A673 (cell line): ENCODE data around the gene CDC42BPG. TPM values are rescaled to one million over a fixed set of nuclear protein-coding genes. Genes with fewer than 3 reads are reported as not detected.

Experiments used
- BruUV-seq: library from RNA; stranded (reverse); fragments of 400-500 nt; replicated peaks from 2 replicates; lab custom pipeline; 2021; lab: Mats Ljungman, UMichigan
- CTCF ChIA-PET: fragments of 300-600 bp; sonication (Branson Sonifier 250); formaldehyde crosslinking; loops from one replicate; lab custom pipeline; 2022; ENCODE audit warnings: antibody characterized with exemption; lab: Charles Lee
- POLR2A ChIA-PET: fragments of 300-600 bp; sonication (Branson Sonifier 250); formaldehyde crosslinking; loops from one replicate; lab custom pipeline; 2022; ENCODE audit warnings: antibody characterized with exemption; ENCODE audit not compliant: low non-redundant PET; lab: Charles Lee
- DNase-seq: peaks from one replicate; pipeline ENCODE4 v3.0.0-alpha.2; 2015; ENCODE audit warnings: low spot score
- H3K27ac ChIP-seq: fragments of 200-600 bp; sonication (generic); 2 replicates; pipeline ENCODE4 v1.5.1; 2016; ENCODE audit warnings: mixed run types, low read depth, mild to moderate bottlenecking, mixed read lengths, antibody characterized with exemption, low read length; ENCODE audit not compliant: poor library complexity, severe bottlenecking
- H3K27me3 ChIP-seq: fragments of 200-600 bp; sonication (generic); replicated peaks from 2 replicates; pipeline ENCODE4 v1.6.1; 2017; ENCODE audit warnings: mixed run types, low read depth, mild to moderate bottlenecking, mixed read lengths, antibody characterized with exemption, low read length; ENCODE audit not compliant: insufficient read depth, poor library complexity
- H3K36me3 ChIP-seq: fragments of 200-600 bp; sonication (generic); 2 replicates; pipeline ENCODE4 v1.6.1; 2016; ENCODE audit warnings: mixed run types, mild to moderate bottlenecking, mixed read lengths, antibody characterized with exemption, low read length; ENCODE audit not compliant: insufficient read depth, poor library complexity, severe bottlenecking
- H3K4me1 ChIP-seq: fragments of 200-600 bp; sonication (generic); 2 replicates; pipeline ENCODE4 v1.6.1; 2017; ENCODE audit warnings: mixed run types, mild to moderate bottlenecking, mixed read lengths, antibody characterized with exemption, low read length; ENCODE audit not compliant: insufficient read depth, poor library complexity, severe bottlenecking
- H3K4me3 ChIP-seq: fragments of 200-600 bp; sonication (generic); 2 replicates; pipeline ENCODE4 v1.5.1; 2016; ENCODE audit warnings: low read depth, mixed run types, mild to moderate bottlenecking, mixed read lengths, low read length; ENCODE audit not compliant: poor library complexity, severe bottlenecking
- H3K9me3 ChIP-seq: fragments of 200-600 bp; sonication (generic); 2 replicates; pipeline ENCODE4 v1.6.1; 2016; ENCODE audit warnings: mixed run types, low read depth, mild to moderate bottlenecking, mixed read lengths, antibody characterized with exemption, low read length; ENCODE audit not compliant: poor library complexity, severe bottlenecking
- EZH2 ChIP-seq: fragments of 200-600 bp; sonication (generic); IDR thresholded peaks from 2 replicates; pipeline ENCODE4 v1.6.1; 2017; ENCODE audit warnings: borderline replicate concordance, low read depth, mild to moderate bottlenecking, mixed read lengths, antibody characterized with exemption, low read length; ENCODE audit not compliant: poor library complexity, severe bottlenecking
- intact Hi-C: fragments of 100-400 bp; cut with micrococcal nuclease; formaldehyde crosslinking; loops from one replicate; pipeline ENCODE4 v1.10.0; 2022; ENCODE audit not compliant: unreplicated experiment
- total RNA-seq: library from RNA; stranded (reverse); gene quantifications from 2 replicates; pipeline ENCODE4 v1.2.3, GENCODE V29; 2021
- TF ChIP-seq, protein P1 (sequence below): fragments of 300-800, 200-600 bp; sonication (generic); conservative IDR thresholded peaks from 2 replicates; pipeline ENCODE4 v1.5.1; 2017; ENCODE audit warnings: low read depth, mild to moderate bottlenecking, antibody characterized with exemption, low read length, moderate library complexity, mixed read lengths

CDC42BPG gene
- total RNA-seq, 1 experiment from 2014 or later, result 4.6 TPM

DNA sequence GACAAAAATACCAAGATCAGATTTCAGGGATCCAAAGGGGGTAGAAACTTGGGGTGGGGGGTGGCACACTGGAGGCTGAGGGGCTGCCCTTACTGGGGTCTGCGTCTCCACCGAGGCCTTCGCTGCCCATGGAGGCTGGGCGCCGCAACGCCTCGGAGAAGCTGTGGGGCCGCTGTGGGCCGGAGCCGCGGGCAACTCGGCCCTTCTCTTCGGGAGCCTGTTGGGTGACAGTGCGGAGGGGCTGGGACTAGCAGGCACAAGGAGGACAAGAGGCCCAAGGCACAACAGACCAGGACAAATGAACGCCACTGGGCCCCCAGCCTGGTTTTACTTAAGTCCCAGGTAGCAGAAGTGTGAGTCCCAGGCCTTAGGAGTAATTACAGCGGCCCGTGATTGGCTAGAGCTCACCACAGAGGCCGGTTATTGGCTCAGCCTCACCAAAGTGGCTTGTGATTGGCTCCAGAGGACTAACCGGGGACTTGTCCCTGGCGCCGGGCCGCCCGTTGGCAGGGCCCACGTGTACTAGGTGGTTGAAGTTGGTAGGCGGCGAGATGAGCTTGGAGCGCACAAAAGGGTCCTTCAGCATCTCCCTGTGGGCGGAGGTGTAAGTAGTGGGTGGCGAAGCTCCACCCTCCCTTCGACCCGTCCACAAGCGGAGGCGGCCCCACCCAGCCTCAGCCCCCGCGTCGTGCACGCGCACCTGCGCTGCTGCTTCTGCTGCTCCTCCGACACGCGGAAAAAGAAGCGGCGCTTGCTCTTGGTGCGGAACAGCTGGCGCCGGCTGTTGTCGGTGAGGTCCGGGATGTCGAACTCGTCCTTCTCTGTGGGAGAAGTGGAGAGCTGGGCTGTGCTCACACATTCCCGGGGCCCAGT is 17.6 kb downstream of the CDC42BPG start:
- Histone ChIP-seq H3K4me1 (no peaks in the 10 kb centered on the region), H3K4me3 (no peak overlapping the region), H3K27me3 (no peaks in the 10 kb centered on the region), H3K27ac (no peak overlapping the region), H3K9me3 (no peaks in the 10 kb centered on the region), H3K36me3 (no peaks in the 10 kb centered on the region)
- ChIA-PET POLR2A (no interaction called here), CTCF (no interaction called here)
- intact Hi-C loops, result no loop called here
- no peak for DNase-seq
- no TSS peak for BruUV-seq
- no peak for TF ChIP-seq EZH2
- TF ChIP-seq, protein P1, sequence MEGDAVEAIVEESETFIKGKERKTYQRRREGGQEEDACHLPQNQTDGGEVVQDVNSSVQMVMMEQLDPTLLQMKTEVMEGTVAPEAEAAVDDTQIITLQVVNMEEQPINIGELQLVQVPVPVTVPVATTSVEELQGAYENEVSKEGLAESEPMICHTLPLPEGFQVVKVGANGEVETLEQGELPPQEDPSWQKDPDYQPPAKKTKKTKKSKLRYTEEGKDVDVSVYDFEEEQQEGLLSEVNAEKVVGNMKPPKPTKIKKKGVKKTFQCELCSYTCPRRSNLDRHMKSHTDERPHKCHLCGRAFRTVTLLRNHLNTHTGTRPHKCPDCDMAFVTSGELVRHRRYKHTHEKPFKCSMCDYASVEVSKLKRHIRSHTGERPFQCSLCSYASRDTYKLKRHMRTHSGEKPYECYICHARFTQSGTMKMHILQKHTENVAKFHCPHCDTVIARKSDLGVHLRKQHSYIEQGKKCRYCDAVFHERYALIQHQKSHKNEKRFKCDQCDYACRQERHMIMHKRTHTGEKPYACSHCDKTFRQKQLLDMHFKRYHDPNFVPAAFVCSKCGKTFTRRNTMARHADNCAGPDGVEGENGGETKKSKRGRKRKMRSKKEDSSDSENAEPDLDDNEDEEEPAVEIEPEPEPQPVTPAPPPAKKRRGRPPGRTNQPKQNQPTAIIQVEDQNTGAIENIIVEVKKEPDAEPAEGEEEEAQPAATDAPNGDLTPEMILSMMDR, result no peak

DNA sequence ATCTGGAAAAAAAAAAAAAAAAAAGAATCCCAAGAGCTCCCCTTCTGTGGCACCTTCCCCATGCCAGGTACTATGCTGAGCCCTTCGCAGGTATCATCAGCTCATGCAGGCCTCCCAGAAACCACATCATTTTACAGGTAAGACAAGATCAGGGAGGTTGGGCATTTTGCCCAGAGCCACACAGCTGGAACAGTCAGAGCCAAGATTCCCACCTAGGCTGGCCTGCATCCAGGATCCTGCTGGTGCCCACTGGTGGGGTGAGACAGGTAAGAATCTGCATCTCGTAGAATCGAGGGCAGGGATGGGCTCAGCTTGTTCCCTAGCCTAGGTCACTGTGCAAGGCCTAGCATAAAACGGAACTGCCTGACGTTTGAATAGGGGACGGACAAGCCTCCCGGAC is 18.4 kb downstream of the CDC42BPG start:
- no peak overlapping the region for H3K4me3 ChIP-seq
- H3K4me1 ChIP-seq, result no peaks in the 10 kb centered on the region
- CTCF ChIA-PET, result no interaction called here
- H3K9me3 ChIP-seq, result no peaks in the 10 kb centered on the region
- intact Hi-C loops, result no loop called here
- H3K36me3 ChIP-seq, result no peaks in the 10 kb centered on the region
- POLR2A ChIA-PET, result no interaction called here
- TF ChIP-seq EZH2, result no peak
- TF ChIP-seq, protein P1, result no peak
- no TSS peak for BruUV-seq
- H3K27ac ChIP-seq, result no peak overlapping the region
- DNase-seq, result no peak
- no peaks in the 10 kb centered on the region for H3K27me3 ChIP-seq

DNA sequence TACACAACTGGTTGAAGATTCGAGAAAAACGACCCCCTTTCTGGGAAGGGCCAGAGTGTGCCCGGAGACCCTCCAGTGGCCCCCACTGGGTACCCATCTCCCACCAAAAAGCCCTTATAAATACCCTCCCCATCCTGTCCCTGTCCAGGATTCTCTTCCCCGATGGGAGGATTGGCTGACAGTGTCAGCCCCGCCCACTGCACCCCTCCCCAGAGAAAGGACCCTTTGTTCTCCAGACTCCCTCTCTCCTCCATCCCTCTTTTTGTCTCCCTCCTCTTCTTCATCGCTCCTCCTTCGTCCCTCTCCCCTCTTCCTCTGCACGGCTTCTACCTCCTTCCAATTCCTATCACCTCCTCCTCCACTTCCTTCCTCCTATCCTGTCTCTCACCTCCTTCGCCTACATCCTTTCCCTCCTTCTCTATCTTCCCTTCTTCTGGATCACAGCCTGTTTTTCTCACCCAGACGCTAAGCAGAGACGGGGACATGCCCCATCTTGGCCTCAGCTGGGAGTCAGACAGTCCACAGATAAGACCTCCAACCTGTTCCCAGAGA is 20.8 kb downstream of the CDC42BPG start:
- Histone ChIP-seq H3K27me3 (no peaks in the 10 kb centered on the region), H3K4me1 (no peaks in the 10 kb centered on the region), H3K36me3 (no peaks in the 10 kb centered on the region), H3K9me3 (no peaks in the 10 kb centered on the region), H3K4me3 (no peak overlapping the region), H3K27ac (no peak overlapping the region)
- DNase-seq, result no peak
- intact Hi-C loops, result no loop called here
- ChIA-PET POLR2A (no interaction called here), CTCF (no interaction called here)
- TF ChIP-seq, protein P1, result no peak
- no peak for TF ChIP-seq EZH2
- BruUV-seq, result no TSS peak
